B cell (primary cell): Measurements from ENCODE around the gene FLNA. TPM values are rescaled to one million over a fixed set of nuclear protein-coding genes. Genes with fewer than 3 reads are reported as not detected.
"Not testable (repeated sequence)": the region's sequence is repeated elsewhere in the genome, so short reads cannot be mapped to it uniquely, and the experiment has no call there.

Source experiments
- ATAC-seq: fragments of 200-7000 bp; cut with Tn5 transposase; one replicate; pipeline ENCODE4 v1.10.0; 2021; ENCODE audit warnings: low read depth, mild to moderate bottlenecking, moderate number of reproducible peaks, moderate library complexity
- CTCF ChIA-PET: fragments of 350-600 bp; sonication (Branson Sonifier 250); formaldehyde crosslinking; loops from one replicate; lab custom pipeline; 2021; ENCODE audit warnings: antibody characterized with exemption, inconsistent platforms; lab: Charles Lee
- POLR2A ChIA-PET: fragments of 350-600 bp; sonication (Branson Sonifier 250); formaldehyde crosslinking; loops from one replicate; lab custom pipeline; 2021; ENCODE audit warnings: antibody characterized with exemption; lab: Charles Lee
- DNase-seq: peaks from one replicate; pipeline ENCODE4 v3.0.0; 2013
- H2AFZ ChIP-seq: 2 replicates; pipeline ENCODE4 v1.6.1; 2012; ENCODE audit warnings: mild to moderate bottlenecking, low read depth, low read length; ENCODE audit not compliant: insufficient read depth, poor library complexity, severe bottlenecking
- H3K27ac ChIP-seq, 2 donors: 1 replicate in 1 of 2; 2 replicates in 1 of 2; pipeline ENCODE4 v1.5.1; 2012 to 2013; ENCODE audit warnings: low read length in 2 of 2, mild to moderate bottlenecking in 2 of 2, moderate library complexity in 1 of 2
- H3K27me3 ChIP-seq, 4 experiments: fragments of 200-600 bp in 1 of 4; sonication (generic) in 1 of 4; replicated peaks in 1 of 4; 1 replicate in 2 of 4; 2 replicates in 2 of 4; pipeline versions ENCODE4 v1.6.1 to v1.7.0; 2013 to 2016; ENCODE audit warnings: low read length in 3 of 4, mild to moderate bottlenecking in 2 of 4, mixed read lengths in 1 of 4, moderate library complexity in 1 of 4; ENCODE audit not compliant: insufficient read depth in 4 of 4, control insufficient read depth in 3 of 4; ENCODE audit errors: control extremely low read depth in 1 of 4
- H3K36me3 ChIP-seq, 2 experiments: replicated peaks in 1 of 2; 1 replicate in 1 of 2; 2 replicates in 1 of 2; pipeline versions ENCODE4 v1.6.1 to v1.7.1; 2013; ENCODE audit warnings: low read length in 1 of 2; ENCODE audit not compliant: insufficient read depth in 2 of 2, control insufficient read depth in 1 of 2; ENCODE audit errors: control extremely low read depth in 1 of 2, extremely low read depth in 1 of 2
- H3K4me1 ChIP-seq, 2 donors: fragments of 200-600 bp in 1 of 2; sonication (generic) in 1 of 2; 1 replicate in 1 of 2; 2 replicates in 1 of 2; pipeline versions ENCODE4 v1.5.1 to v1.6.1; 2013 to 2017; ENCODE audit warnings: low read length in 2 of 2; ENCODE audit not compliant: control insufficient read depth in 2 of 2, insufficient read depth in 2 of 2
- H3K4me2 ChIP-seq: replicated peaks from 2 replicates; pipeline ENCODE3; 2012; ENCODE audit warnings: mild to moderate bottlenecking, low read depth, low read length; ENCODE audit not compliant: poor library complexity, severe bottlenecking
- H3K4me3 ChIP-seq, 5 experiments: fragments of 200-600 bp in 1 of 5; sonication (generic) in 1 of 5; 1 replicate in 3 of 5; 2 replicates in 2 of 5; pipeline versions ENCODE4 v1.5.1 to v1.7.0; 2011 to 2016; ENCODE audit warnings: low read length in 4 of 5, mild to moderate bottlenecking in 4 of 5, low read depth in 2 of 5, control low read depth in 1 of 5, moderate library complexity in 1 of 5; ENCODE audit not compliant: insufficient read depth in 1 of 5; ENCODE audit errors: control extremely low read depth in 1 of 5, extremely low read depth in 1 of 5
- H3K79me2 ChIP-seq: fragments of 200-600 bp; sonication (generic); one replicate; pipeline ENCODE4 v1.6.0; 2016; ENCODE audit warnings: low read length; ENCODE audit not compliant: control insufficient read depth, insufficient read depth
- H3K9ac ChIP-seq: fragments of 200-600 bp; sonication (generic); 2 replicates; pipeline ENCODE4 v1.6.1; 2017; ENCODE audit warnings: mild to moderate bottlenecking, low read length, moderate library complexity
- H3K9me3 ChIP-seq, 3 donors: one replicate each; pipeline versions ENCODE4 v1.6.1 to v1.7.1; 2013; ENCODE audit warnings: low read length in 2 of 3; ENCODE audit not compliant: control insufficient read depth in 2 of 3, insufficient read depth in 1 of 3; ENCODE audit errors: control extremely low read depth in 1 of 3
- H4K20me1 ChIP-seq: 2 replicates; pipeline ENCODE4 v1.6.0; 2012; ENCODE audit warnings: mild to moderate bottlenecking, low read length; ENCODE audit not compliant: insufficient read depth, control insufficient read depth, poor library complexity, severe bottlenecking
- H3K27ac Mint-ChIP-seq: one replicate; pipeline ENCODE4 v1.8.0; 2021; ENCODE audit warnings: mixed read lengths
- H3K27me3 Mint-ChIP-seq: one replicate; pipeline ENCODE4 v1.8.0; 2021; ENCODE audit warnings: mixed read lengths
- H3K4me1 Mint-ChIP-seq: one replicate; pipeline ENCODE4 v1.8.0; 2021; ENCODE audit warnings: mixed read lengths
- H3K4me3 Mint-ChIP-seq: one replicate; pipeline ENCODE4 v1.8.0; 2021; ENCODE audit warnings: mixed read lengths
- H3K9me3 Mint-ChIP-seq: one replicate; pipeline ENCODE4 v1.8.0; 2022; ENCODE audit warnings: mixed read lengths; ENCODE audit not compliant: insufficient read depth
- CTCF ChIP-seq: fragments of 200-600 bp; IDR thresholded peaks from one replicate; pipeline ENCODE4 v1.8.0; 2022; ENCODE audit warnings: antibody characterized with exemption, mild to moderate bottlenecking
- WGBS: methylation state at CpG from one replicate; pipeline ENCODE4 v1.1.5; 2013; ENCODE audit warnings: missing lambda C conversion rate; ENCODE audit not compliant: insufficient coverage; 5-methylcytosine and 5-hydroxymethylcytosine counted together
- intact Hi-C: fragments of 100-400 bp; cut with micrococcal nuclease; formaldehyde crosslinking; loops from one replicate; pipeline ENCODE4 v1.10.0; 2022
- polyA plus RNA-seq: library from polyadenylated mRNA; depleted of rRNA; stranded (reverse); fragments of >200 nt; gene quantifications from 2 replicates; pipeline ENCODE4 v1.2.3, GENCODE V29; 2012
- total RNA-seq, 2 donors: library from RNA; stranded (reverse); fragments of 120-200 nt in 1 of 2; gene quantifications; 1 replicate in 1 of 2; 2 replicates in 1 of 2; pipeline versions ENCODE4 v1.2.3 to v1.2.4, GENCODE V29; 2013 to 2022

The FLNA gene
- total and polyA plus RNA-seq, 2 donors (not counting 1 experiment from before 2014, with no cell fraction given), result 342 to 510 TPM

GRCh38 chrX:154303476-154303875, 71.0 kb downstream of the FLNA start:
- WGBS, result 93% methylated on average over 3 of the region's 8 CpGs
- peaks cover 40% of the 10 kb centered on the region for H3K4me1 Mint-ChIP-seq
- no peak for DNase-seq

GRCh38 chrX:154302998-154303397, 71.4 kb downstream of the FLNA start:
- H3K4me3 ChIP-seq, ATAC-seq, H3K4me2 ChIP-seq, intact Hi-C loops, H4K20me1 ChIP-seq, DNase-seq, H3K27me3 ChIP-seq, H3K9me3 Mint-ChIP-seq, H3K27ac ChIP-seq, H3K79me2 ChIP-seq, H3K36me3 ChIP-seq, H3K27ac Mint-ChIP-seq, H3K27me3 Mint-ChIP-seq, H3K4me3 Mint-ChIP-seq, H3K9me3 ChIP-seq, H3K9ac ChIP-seq, H2AFZ ChIP-seq: not testable (repeated sequence)
- ChIA-PET CTCF (interaction anchor here (0.7 kb wide), 1 partner anchor 244 kb away, joined by 4 read pairs; no protein-coding TSS in a partner anchor), POLR2A (interaction anchor here (0.6 kb wide), 1 partner anchor 240 kb away, joined by 6 read pairs; no protein-coding TSS in a partner anchor)
- 100% methylated on average over 3 of the region's 7 CpGs for WGBS
- H3K4me1 Mint-ChIP-seq, result peaks cover 40% of the 10 kb centered on the region
- H3K4me1 ChIP-seq, result peaks cover 33 to 41% of the 10 kb centered on the region in 2 donors

More at GRCh38 chrX:154303476-154303875, 71.0 kb downstream of the FLNA start:
- Histone ChIP-seq H3K9ac (no peak overlapping the region), H4K20me1 (no peaks in the 10 kb centered on the region), H3K4me3 (no peak overlapping the region), H3K9me3 (peaks cover 0 to 5% (median 0%) of the 10 kb centered on the region in 3 donors), H3K27me3 (no peaks in the 10 kb centered on the region), H3K36me3 (no peaks in the 10 kb centered on the region), H3K79me2 (no peaks in the 10 kb centered on the region), H3K4me2 (no peak overlapping the region), H2AFZ (no peak overlapping the region), H3K4me1 (peaks cover 34 to 41% of the 10 kb centered on the region in 2 donors), H3K27ac (no peak overlapping the region)
- Mint-ChIP-seq H3K4me3 (no peak overlapping the region), H3K27me3 (no peaks in the 10 kb centered on the region), H3K27ac (no peak overlapping the region), H3K9me3 (no peaks in the 10 kb centered on the region)
- no peak for ATAC-seq
- ChIA-PET POLR2A (interaction anchor here (0.6 kb wide), 1 partner anchor 240 kb away, joined by 6 read pairs; no protein-coding TSS in a partner anchor), CTCF (interaction anchor here (0.7 kb wide), 1 partner anchor 244 kb away, joined by 4 read pairs; no protein-coding TSS in a partner anchor)
- no peak for TF ChIP-seq CTCF
- intact Hi-C loops, result no loop called here
